WERI-Rb-1 (cell line): Measurements from ENCODE around the gene KIF24.

Experiments used
- DNase-seq: peaks from one replicate; pipeline ENCODE4 v3.0.0-alpha.2; 2020
- H3K27ac ChIP-seq: fragments of 250-450 bp; sonication (Bioruptor Pico); 2 replicates; pipeline ENCODE4 v1.5.1; 2020; ENCODE audit warnings: mild to moderate bottlenecking, moderate library complexity
- H3K27me3 ChIP-seq: fragments of 250-450 bp; sonication (Bioruptor Pico); 2 replicates; pipeline ENCODE4 v1.5.1; 2021; ENCODE audit warnings: mild to moderate bottlenecking, low read depth, moderate library complexity; ENCODE audit not compliant: insufficient read depth, severe bottlenecking
- H3K36me3 ChIP-seq: fragments of 250-450 bp; sonication (Bioruptor Pico); 2 replicates; pipeline ENCODE4 v1.5.1; 2020; ENCODE audit warnings: mild to moderate bottlenecking, moderate library complexity
- H3K4me3 ChIP-seq: 2 replicates; pipeline ENCODE4 v1.5.1; 2011; ENCODE audit warnings: low read depth, mild to moderate bottlenecking, control low read depth, low read length
- H3K9me3 ChIP-seq: fragments of 250-450 bp; sonication (Bioruptor Pico); 2 replicates; pipeline ENCODE4 v1.5.1; 2021; ENCODE audit warnings: mild to moderate bottlenecking, moderate library complexity; ENCODE audit not compliant: severe bottlenecking
- TF ChIP-seq, protein P1 (sequence below): IDR thresholded peaks from 2 replicates; pipeline ENCODE4 v1.5.1; 2011; ENCODE audit warnings: low read depth, mild to moderate bottlenecking, control low read depth, inconsistent platforms, low read length

KIF24 gene

DNA sequence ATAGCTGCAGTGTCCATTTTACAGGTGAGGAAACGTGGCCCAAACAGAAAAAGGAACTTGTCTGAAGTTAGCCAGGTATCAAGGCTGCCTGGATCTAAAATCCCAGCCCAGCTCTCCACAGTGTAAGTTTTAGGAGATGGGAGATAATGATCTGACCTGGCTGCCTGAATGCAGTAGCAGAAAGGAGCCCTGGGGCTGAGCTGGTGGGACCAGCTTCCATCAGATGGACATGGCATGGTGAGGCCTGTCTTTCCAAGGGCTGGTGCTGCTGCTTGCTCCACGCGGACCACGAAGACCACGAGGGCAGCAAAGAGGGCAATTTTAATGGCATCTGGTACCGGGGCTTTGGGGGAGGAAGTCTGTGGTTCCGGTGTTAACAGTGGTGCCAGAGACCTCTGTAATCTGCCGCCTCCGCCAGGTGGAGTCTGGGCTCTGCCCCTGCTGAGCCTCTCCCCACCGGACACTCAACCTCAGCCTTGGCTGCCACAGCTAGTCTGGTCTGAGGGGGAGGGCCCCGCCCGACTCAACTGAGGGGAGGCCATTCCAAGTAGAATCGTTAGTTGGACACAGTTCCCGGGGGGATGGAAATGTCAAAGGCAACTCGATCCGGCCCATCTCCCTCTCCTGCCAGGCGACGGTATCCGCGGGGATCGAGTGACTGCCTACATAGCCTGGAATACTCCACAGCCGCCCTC lies 47.0 kb upstream of the KIF24 start:
- peak; percentile 80 for DNase-seq
- TF ChIP-seq, protein P1, sequence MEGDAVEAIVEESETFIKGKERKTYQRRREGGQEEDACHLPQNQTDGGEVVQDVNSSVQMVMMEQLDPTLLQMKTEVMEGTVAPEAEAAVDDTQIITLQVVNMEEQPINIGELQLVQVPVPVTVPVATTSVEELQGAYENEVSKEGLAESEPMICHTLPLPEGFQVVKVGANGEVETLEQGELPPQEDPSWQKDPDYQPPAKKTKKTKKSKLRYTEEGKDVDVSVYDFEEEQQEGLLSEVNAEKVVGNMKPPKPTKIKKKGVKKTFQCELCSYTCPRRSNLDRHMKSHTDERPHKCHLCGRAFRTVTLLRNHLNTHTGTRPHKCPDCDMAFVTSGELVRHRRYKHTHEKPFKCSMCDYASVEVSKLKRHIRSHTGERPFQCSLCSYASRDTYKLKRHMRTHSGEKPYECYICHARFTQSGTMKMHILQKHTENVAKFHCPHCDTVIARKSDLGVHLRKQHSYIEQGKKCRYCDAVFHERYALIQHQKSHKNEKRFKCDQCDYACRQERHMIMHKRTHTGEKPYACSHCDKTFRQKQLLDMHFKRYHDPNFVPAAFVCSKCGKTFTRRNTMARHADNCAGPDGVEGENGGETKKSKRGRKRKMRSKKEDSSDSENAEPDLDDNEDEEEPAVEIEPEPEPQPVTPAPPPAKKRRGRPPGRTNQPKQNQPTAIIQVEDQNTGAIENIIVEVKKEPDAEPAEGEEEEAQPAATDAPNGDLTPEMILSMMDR: peak; percentile 63
- peaks cover 11% of the 10 kb centered on the region for H3K36me3 ChIP-seq
- H3K9me3 ChIP-seq: peaks cover 6% of the 10 kb centered on the region
- no peaks in the 10 kb centered on the region for H3K27me3 ChIP-seq
- H3K4me3 ChIP-seq: peak overlapping the region; percentile 80
- H3K27ac ChIP-seq: peak overlapping the region; percentile 75

DNA sequence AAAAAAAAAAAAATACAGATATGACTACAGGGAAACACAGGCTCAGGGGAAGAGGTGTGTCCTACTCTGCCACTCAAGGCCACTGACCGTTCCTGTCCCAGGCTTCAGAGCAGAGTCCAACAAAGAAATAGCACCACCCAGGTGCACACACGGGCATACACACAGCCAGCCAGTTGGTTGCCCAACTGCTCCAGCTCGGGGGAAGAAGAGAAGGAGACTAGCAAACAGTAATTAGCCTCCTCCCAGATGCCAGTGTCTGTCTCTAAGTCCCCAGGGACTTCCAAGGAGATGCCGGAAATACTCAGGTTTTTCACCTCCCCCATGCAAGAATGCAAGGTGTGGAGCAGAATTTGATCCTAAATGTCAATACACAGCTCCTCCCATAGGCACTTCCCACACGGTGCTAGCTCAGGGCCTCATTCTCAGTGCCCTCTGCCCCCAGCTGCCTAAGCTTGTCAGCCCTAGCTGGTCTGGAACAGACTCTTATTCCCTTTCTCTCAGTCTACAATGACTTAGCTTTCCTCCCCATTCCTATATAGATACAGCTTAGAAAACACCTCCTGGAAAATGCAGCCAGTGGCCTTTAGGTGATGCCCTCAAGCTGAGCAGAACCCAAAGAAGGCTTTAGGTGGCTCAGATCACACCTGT lies 46.0 kb upstream of the KIF24 start:
- TF ChIP-seq, protein P1: no peak

DNA sequence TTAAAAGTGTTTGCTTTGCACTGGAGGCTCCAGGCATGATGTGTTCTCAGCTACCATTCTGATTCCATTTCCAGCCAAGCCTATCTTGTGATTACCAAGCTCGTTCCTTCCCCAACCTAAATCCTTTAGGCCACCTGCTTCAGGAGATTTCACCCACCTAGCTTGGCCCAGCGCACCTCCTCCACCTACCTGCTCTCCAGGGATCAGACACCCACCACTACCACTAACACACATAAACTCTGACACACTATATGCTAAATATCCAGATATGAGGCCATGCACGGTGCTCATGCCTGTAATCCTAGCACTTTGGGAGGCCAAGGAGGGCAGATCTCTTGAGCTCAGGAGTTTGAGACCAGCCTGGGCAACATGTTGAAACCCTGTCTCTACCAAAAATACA lies 45.3 kb upstream of the KIF24 start:
- Histone ChIP-seq H3K27ac (no peak overlapping the region), H3K27me3 (no peaks in the 10 kb centered on the region), H3K4me3 (no peak overlapping the region), H3K36me3 (peaks cover 16% of the 10 kb centered on the region), H3K9me3 (peaks cover 6% of the 10 kb centered on the region)
- TF ChIP-seq, protein P1: no peak
- no peak for DNase-seq

More for the DNA sequence above, 46.0 kb upstream of the KIF24 start:
- no peak overlapping the region for H3K27ac ChIP-seq
- no peak overlapping the region for H3K4me3 ChIP-seq
- H3K27me3 ChIP-seq: no peaks in the 10 kb centered on the region
- H3K36me3 ChIP-seq: peaks cover 16% of the 10 kb centered on the region
- H3K9me3 ChIP-seq: peaks cover 6% of the 10 kb centered on the region
- DNase-seq: no peak

DNA sequence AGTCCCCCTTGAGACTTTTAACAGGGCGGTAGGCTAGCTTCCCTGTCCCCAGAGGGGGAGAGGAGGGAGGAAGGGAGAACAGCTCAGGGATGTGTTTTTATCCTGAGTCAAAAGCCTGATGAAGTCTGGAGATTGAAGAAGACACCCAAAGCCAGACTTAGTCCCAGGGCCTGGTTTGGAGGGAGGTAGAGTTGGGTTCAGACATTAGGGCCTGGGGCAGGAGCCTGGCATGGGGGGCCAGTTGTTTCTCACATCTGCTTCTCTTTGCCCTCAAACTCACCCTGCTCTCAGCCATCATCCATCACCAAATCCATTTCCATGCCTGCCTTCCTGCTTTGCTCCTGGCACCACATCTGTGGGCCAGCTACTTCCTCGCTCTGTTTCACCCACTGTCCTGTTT lies 44.7 kb upstream of the KIF24 start:
- H3K36me3 ChIP-seq: peaks cover 16% of the 10 kb centered on the region
- TF ChIP-seq, protein P1: no peak
- DNase-seq: no peak
- peaks cover 6% of the 10 kb centered on the region for H3K9me3 ChIP-seq
- no peaks in the 10 kb centered on the region for H3K27me3 ChIP-seq
- no peak overlapping the region for H3K27ac ChIP-seq
- H3K4me3 ChIP-seq: no peak overlapping the region

DNA sequence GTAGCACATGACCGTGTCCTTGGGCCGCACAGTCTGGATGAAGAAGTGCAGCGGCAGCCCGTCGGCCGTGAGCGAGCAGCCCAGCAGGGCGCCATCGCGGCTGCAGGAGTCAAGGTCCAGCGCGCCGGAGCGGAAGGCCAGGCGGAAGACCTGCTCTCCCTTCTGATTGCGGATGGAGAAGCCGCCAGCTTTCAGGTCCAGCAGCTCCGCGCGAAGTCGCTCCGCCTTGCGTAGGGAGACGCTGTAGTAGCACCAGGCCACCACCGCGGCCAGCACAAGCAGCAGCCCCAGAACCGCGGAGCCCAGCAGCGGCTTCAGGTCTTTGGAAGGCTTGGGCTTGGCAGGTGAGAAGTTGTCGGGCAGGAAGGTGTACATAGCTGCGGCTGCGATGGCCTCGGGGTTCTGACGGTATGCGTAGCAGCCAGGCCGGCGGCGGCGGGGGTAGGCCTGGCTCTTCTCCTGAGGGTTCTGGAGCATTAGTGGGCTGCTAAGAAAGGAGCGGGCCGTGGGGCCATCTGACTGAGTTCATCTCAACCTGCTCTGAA lies 43.5 kb upstream of the KIF24 start:
- DNase-seq: no peak
- Histone ChIP-seq H3K9me3 (peaks cover 6% of the 10 kb centered on the region), H3K36me3 (peaks cover 16% of the 10 kb centered on the region), H3K27me3 (no peaks in the 10 kb centered on the region), H3K27ac (no peak overlapping the region), H3K4me3 (no peak overlapping the region)
- TF ChIP-seq, protein P1: no peak
